Epithelial cell of esophagus (primary cell): ENCODE measurements around the gene TAOK1.

Experiments
- DNase-seq: peaks from one replicate; pipeline ENCODE4 v3.0.0; 2010; ENCODE audit warnings: low read depth
- H3K4me3 ChIP-seq: 2 replicates; pipeline ENCODE4 v1.5.1; 2011; ENCODE audit warnings: mild to moderate bottlenecking, low read length, control low read depth
- CTCF ChIP-seq: IDR thresholded peaks from 2 replicates; pipeline ENCODE4 v1.5.1; 2011; ENCODE audit warnings: low read depth, mild to moderate bottlenecking, low read length, control low read depth, inconsistent platforms; ENCODE audit not compliant: insufficient read depth; ENCODE audit errors: missing control alignments

Gene TAOK1

GRCh38 chr17:29569245-29569950 is 179.2 kb downstream of the TAOK1 start:
- TF ChIP-seq CTCF: no peak
- DNase-seq: peak; percentile 73
- H3K4me3 ChIP-seq: peak overlapping the region; percentile 56

GRCh38 chr17:29570521-29570920 is 180.4 kb downstream of the TAOK1 start:
- TF ChIP-seq CTCF: no peak
- no peak overlapping the region for H3K4me3 ChIP-seq
- no peak for DNase-seq

GRCh38 chr17:29571486-29571882 is 181.3 kb downstream of the TAOK1 start:
- no peak overlapping the region for H3K4me3 ChIP-seq
- TF ChIP-seq CTCF: no peak
- no peak for DNase-seq

- no peak overlapping the region for H3K4me3 ChIP-seq
- DNase-seq: no peak
- no peak for TF ChIP-seq CTCF
These were observed 181.9 kb downstream of the TAOK1 start for GRCh38 chr17:29571883-29572681.

- DNase-seq: no peak
- H3K4me3 ChIP-seq: no peak overlapping the region
These were observed 182.8 kb downstream of the TAOK1 start for GRCh38 chr17:29572691-29573557.

GRCh38 chr17:29573558-29573869 is 183.4 kb downstream of the TAOK1 start:
- no peak for TF ChIP-seq CTCF
- no peak for DNase-seq
- no peak overlapping the region for H3K4me3 ChIP-seq

More at GRCh38 chr17:29572691-29573557, 182.8 kb downstream of the TAOK1 start:
- peak; percentile 42 for TF ChIP-seq CTCF
